Fibroblast of upper back skin (primary cell): ENCODE measurements around the gene NMNAT3.

Source experiments
- DNase-seq: peaks from one replicate; pipeline ENCODE4 v3.0.0-alpha.2; 2013

NMNAT3 gene

DNA sequence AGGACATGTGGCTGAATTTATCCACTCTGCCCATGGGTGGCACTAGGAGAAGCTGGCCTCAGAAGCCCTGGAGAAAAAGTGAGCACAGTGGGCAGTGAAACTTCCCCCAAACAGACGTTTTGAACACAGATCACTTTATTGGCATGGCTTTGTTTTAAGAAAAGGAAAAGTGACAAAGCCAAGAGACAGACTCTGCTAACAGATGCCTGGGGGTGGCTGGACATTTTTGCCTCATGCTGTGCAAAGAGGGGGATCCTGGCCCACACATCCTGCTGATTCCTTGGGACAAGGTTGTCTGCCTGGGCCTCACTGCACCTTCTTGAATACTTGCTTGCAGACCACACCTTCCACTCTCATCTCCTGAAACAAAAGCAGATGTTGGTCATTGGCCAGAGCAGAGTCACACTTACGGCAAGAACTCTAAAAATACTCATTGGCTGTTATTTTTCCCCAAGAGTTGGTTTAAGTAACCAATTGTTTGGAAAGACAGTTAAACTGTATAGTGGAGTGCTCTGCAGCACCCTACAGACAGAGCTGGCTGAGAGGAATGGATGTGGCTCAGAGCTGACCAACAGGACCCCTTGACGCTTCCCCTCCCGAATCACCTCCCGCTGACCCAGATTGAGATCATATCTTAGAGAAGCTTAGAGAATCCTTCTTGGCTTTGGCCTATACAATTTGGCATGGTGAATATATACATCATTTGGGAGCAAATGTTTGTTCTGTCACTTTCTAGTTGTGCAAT is 160.3 kb downstream of the NMNAT3 start:
- no peak for DNase-seq

- no peak for DNase-seq
Measured at GRCh38 chr3:139514741-139515140, 163.0 kb downstream of the NMNAT3 start.
